Measurements from ENCODE around the gene DACT2. TPM values are rescaled to one million over a fixed set of nuclear protein-coding genes. Genes with fewer than 3 reads are reported as not detected.
"Not testable (repeated sequence)": the region's sequence is repeated elsewhere in the genome, so short reads cannot be mapped to it uniquely, and the experiment has no call there.

Gene DACT2
- total RNA-seq, 1 donor from 2014 or later = 0.84 TPM

- Histone ChIP-seq H3K4me3 (ENCODE audit: low read depth, low read length) (no peak overlapping the region), H3K36me3 (ENCODE audit: control insufficient read depth, insufficient read depth, low read length) (no peaks in the 10 kb centered on the region), H3K27me3 (ENCODE audit: control insufficient read depth, insufficient read depth, low read length) (peaks cover 13% of the 10 kb centered on the region)
- DNase-seq (ENCODE audit: low read depth) = no peak
- no peak for TF ChIP-seq CTCF (IDR thresholded peaks at IDR 0.05; ENCODE audit: insufficient read depth, low read length, poor library complexity, severe bottlenecking)
Observed at GRCh38 chr6:168270274-168271172, 49.1 kb downstream of the DACT2 start.

GRCh38 chr6:168269455-168270243, 49.9 kb downstream of the DACT2 start:
- H3K4me3 ChIP-seq (ENCODE audit: low read depth, low read length) = no peak overlapping the region
- no peak for TF ChIP-seq CTCF (IDR thresholded peaks at IDR 0.05; ENCODE audit: insufficient read depth, low read length, poor library complexity, severe bottlenecking)
- peaks cover 20% of the 10 kb centered on the region for H3K27me3 ChIP-seq (ENCODE audit: control insufficient read depth, insufficient read depth, low read length)
- H3K36me3 ChIP-seq (ENCODE audit: control insufficient read depth, insufficient read depth, low read length) = no peaks in the 10 kb centered on the region
- no peak for DNase-seq (ENCODE audit: low read depth)

- Histone ChIP-seq H3K4me3 (ENCODE audit: low read depth, low read length) (no peak overlapping the region), H3K27me3 (ENCODE audit: control insufficient read depth, insufficient read depth, low read length) (peaks cover 21% of the 10 kb centered on the region), H3K36me3 (ENCODE audit: control insufficient read depth, insufficient read depth, low read length) (no peaks in the 10 kb centered on the region)
- TF ChIP-seq CTCF (IDR thresholded peaks at IDR 0.05; ENCODE audit: insufficient read depth, low read length, poor library complexity, severe bottlenecking) = no peak
- no peak for DNase-seq (ENCODE audit: low read depth)
Observed at GRCh38 chr6:168268755-168269154, 50.8 kb downstream of the DACT2 start.

GRCh38 chr6:168267779-168268178, 51.8 kb downstream of the DACT2 start:
- H3K27me3 ChIP-seq (ENCODE audit: control insufficient read depth, insufficient read depth, low read length) = peaks cover 21% of the 10 kb centered on the region
- H3K4me3 ChIP-seq (ENCODE audit: low read depth, low read length); DNase-seq (ENCODE audit: low read depth); H3K36me3 ChIP-seq (ENCODE audit: control insufficient read depth, insufficient read depth, low read length): not testable (repeated sequence)

- no peak for DNase-seq (ENCODE audit: low read depth)
- no peaks in the 10 kb centered on the region for H3K36me3 ChIP-seq (ENCODE audit: control insufficient read depth, insufficient read depth, low read length)
- H3K4me3 ChIP-seq (ENCODE audit: low read depth, low read length) = no peak overlapping the region
- TF ChIP-seq CTCF (IDR thresholded peaks at IDR 0.05; ENCODE audit: insufficient read depth, low read length, poor library complexity, severe bottlenecking) = no peak
- H3K27me3 ChIP-seq (ENCODE audit: control insufficient read depth, insufficient read depth, low read length) = peaks cover 21% of the 10 kb centered on the region
Observed at GRCh38 chr6:168265827-168266815, 53.5 kb downstream of the DACT2 start.
